ENCODE data around the gene TRIM64C. TPM values are rescaled to one million over a fixed set of nuclear protein-coding genes. Genes with fewer than 3 reads are reported as not detected.
"Not testable (repeated sequence)": the region's sequence is repeated elsewhere in the genome, so short reads cannot be mapped to it uniquely, and the experiment has no call there.

TRIM64C gene
- total RNA-seq (2014; rRNA removed) = not detected in 2 replicates
- polyA plus RNA-seq (2012) = not detected

GRCh38 chr11:49059012-49059411 lies at the start of gene TRIM64C:
Gene TRIM64C, minus strand, starts transcription at chr11:49059112. Its CDS starts 0 bp downstream, at chr11:49059112.
- not testable (repeated sequence) for DNase-seq (ENCODE audit: low read depth)

- not testable (repeated sequence) for DNase-seq (ENCODE audit: low read depth)
Measured at GRCh38 chr11:49102356-49102755, 43.4 kb upstream of the TRIM64C start.

- DNase-seq (ENCODE audit: low read depth) = not testable (repeated sequence)
Measured at GRCh38 chr11:49069897-49070296, 11.0 kb upstream of the TRIM64C start.

GRCh38 chr11:49049821-49050220 lies 9.1 kb downstream of the TRIM64C start:
- not testable (repeated sequence) for DNase-seq (ENCODE audit: low read depth)

GRCh38 chr11:49048229-49048628 lies 10.7 kb downstream of the TRIM64C start:
- DNase-seq (ENCODE audit: low read depth) = not testable (repeated sequence)

- DNase-seq (ENCODE audit: low read depth) = not testable (repeated sequence)
Measured at GRCh38 chr11:49028523-49028922, 30.4 kb downstream of the TRIM64C start, which contains the start of gene TRIM49B. Gene TRIM49B, plus strand, starts transcription at chr11:49028823. Its CDS starts 2,777 bp downstream, at chr11:49031600.

Other genes starting within 250 kb of the TRIM64C start
- not detected in 2 replicates for gene TRIM51G, start 75.2 kb downstream of the TRIM64C start, total RNA-seq (2014; rRNA removed)
- not detected in 2 replicates for gene TRIM49B, start 30.3 kb downstream of the TRIM64C start, total RNA-seq (2014; rRNA removed)
- not detected in 2 replicates for gene FOLH1, start 149.5 kb upstream of the TRIM64C start, total RNA-seq (2014; rRNA removed)

Data from LHCN-M2 (cell line).